Lower leg skin (tissue), 4 donors: Measurements from ENCODE around the gene PVR. TPM values are rescaled to one million over a fixed set of nuclear protein-coding genes. Genes with fewer than 3 reads are reported as not detected.

ENCODE experiments used
- DNase-seq, 2 donors: peaks; one replicate each; pipeline ENCODE4 v3.0.0-alpha.2; 2019; ENCODE audit warnings: low spot score in 2 of 2
- H3K4me3 ChIP-seq: fragments of 200-600 bp; sonication (generic); 2 replicates; pipeline ENCODE4 v1.5.1; 2017; ENCODE audit warnings: mild to moderate bottlenecking, low read depth; ENCODE audit not compliant: poor library complexity, severe bottlenecking
- POLR2A ChIP-seq, 2 donors: fragments of 450-650 bp; IDR thresholded peaks; one replicate each; pipeline ENCODE4 v1.6.1; 2016 to 2017; ENCODE audit warnings: antibody characterized with exemption in 2 of 2, mild to moderate bottlenecking in 1 of 2, moderate library complexity in 1 of 2
- WGBS, 2 donors: methylation state at CpG; one replicate each; pipeline ENCODE4 v1.1.5; 2018; 5-methylcytosine and 5-hydroxymethylcytosine counted together
- intact Hi-C: fragments of 100-400 bp; cut with DNase I; formaldehyde crosslinking; loops from one replicate; pipeline ENCODE4 v1.15.0; 2023; ENCODE audit warnings: low total_unique reads
- total RNA-seq, 4 donors: library from RNA; depleted of rRNA; stranded (reverse); fragments of >200 nt; gene quantifications; one replicate each; pipeline ENCODE4 v1.1.0, GENCODE V29; 2016
- TF ChIP-seq, protein P1 (sequence below), 3 donors: fragments of 450-650 bp; IDR thresholded peaks; one replicate each; pipeline ENCODE4 v1.5.1; 2016; ENCODE audit warnings: antibody characterized with exemption in 3 of 3, mild to moderate bottlenecking in 3 of 3, moderate library complexity in 2 of 3

Gene PVR
- total RNA-seq, 4 donors from 2014 or later = 9.9 to 14.3 (median 12.1) TPM

DNA sequence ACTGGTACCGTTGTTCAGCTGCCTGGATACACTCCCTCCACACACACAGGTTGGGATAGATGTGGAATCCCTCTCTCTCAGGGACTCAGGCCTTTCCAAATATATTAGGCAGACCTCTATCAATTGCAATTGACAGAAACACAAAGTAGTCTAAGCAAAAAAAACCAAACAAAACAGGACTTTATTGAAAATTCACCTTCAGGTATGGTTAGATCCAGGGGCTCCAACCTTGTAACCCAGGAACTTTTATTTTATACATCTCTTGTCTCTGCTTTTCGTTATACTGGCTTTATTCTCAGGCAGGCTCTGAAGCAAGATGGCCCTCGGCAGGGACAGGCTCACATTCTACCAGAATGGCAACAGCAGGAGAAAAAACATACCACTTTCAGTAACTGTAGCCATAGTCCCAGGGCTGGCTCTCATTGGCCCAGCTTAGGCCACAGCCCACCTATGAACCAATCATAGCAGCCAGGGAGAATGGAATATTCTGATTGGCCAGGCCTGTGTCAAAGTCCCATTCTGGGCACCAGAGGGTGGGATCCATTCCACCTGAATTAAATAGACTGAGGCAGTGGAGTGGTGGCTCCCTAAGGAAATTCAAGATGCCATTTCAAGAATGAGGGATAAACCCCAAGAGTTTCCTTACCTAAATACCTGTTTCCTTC, 14.5 kb downstream of the PVR start:
- no peak for TF ChIP-seq POLR2A (IDR thresholded peaks at IDR 0.05)
- TF ChIP-seq, protein P1, sequence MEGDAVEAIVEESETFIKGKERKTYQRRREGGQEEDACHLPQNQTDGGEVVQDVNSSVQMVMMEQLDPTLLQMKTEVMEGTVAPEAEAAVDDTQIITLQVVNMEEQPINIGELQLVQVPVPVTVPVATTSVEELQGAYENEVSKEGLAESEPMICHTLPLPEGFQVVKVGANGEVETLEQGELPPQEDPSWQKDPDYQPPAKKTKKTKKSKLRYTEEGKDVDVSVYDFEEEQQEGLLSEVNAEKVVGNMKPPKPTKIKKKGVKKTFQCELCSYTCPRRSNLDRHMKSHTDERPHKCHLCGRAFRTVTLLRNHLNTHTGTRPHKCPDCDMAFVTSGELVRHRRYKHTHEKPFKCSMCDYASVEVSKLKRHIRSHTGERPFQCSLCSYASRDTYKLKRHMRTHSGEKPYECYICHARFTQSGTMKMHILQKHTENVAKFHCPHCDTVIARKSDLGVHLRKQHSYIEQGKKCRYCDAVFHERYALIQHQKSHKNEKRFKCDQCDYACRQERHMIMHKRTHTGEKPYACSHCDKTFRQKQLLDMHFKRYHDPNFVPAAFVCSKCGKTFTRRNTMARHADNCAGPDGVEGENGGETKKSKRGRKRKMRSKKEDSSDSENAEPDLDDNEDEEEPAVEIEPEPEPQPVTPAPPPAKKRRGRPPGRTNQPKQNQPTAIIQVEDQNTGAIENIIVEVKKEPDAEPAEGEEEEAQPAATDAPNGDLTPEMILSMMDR (IDR thresholded peaks at IDR 0.05) = no peak
- no peak overlapping the region for H3K4me3 ChIP-seq
- no peak for DNase-seq
- intact Hi-C loops = no loop called here
- 94 to 95% methylated on average over 3 of the region's 3 CpGs for WGBS, 2 donors

DNA sequence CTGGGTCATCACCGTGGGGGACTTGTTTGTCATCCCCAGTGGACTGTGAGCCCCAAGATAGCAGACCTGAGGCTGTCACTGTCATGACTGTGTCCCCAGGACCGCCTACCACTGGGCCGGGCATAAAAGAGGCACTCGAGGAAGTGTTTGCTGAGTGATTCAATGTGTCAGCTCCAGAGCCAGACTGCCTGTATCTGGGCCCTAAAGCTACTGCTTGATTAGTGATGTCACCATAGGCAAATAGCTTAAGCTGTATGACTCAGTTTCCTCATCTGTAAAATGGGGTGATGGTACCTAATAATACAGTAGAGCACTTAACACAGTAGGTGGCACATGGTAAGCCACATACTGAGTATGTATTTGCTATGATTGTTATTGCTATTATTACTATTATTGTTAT, 16.4 kb downstream of the PVR start:
- no peak for TF ChIP-seq POLR2A (IDR thresholded peaks at IDR 0.05)
- TF ChIP-seq, protein P1 (IDR thresholded peaks at IDR 0.05) = no peak
- 91 to 97% methylated on average over 3 to 4 of the region's 4 CpGs for WGBS, 2 donors
- DNase-seq = no peak
- no peak overlapping the region for H3K4me3 ChIP-seq
- intact Hi-C loops = no loop called here

- TF ChIP-seq, protein P1 (IDR thresholded peaks at IDR 0.05) = no peak
- no peak for TF ChIP-seq POLR2A (IDR thresholded peaks at IDR 0.05)
- intact Hi-C loops = no loop called here
- DNase-seq = no peak
- H3K4me3 ChIP-seq = no peak overlapping the region
- WGBS, 2 donors = 89 to 91% methylated on average over 11 of the region's 11 CpGs
These were observed 17.5 kb downstream of the PVR start for GRCh38 chr19:44661205-44661604.

- H3K4me3 ChIP-seq = no peak overlapping the region
- TF ChIP-seq, protein P1 (IDR thresholded peaks at IDR 0.05) = no peak
- TF ChIP-seq POLR2A (IDR thresholded peaks at IDR 0.05) = no peak
- 60 to 63% methylated on average over 7 of the region's 7 CpGs for WGBS, 2 donors
- intact Hi-C loops = no loop called here
- no peak for DNase-seq
These were observed 18.2 kb downstream of the PVR start for GRCh38 chr19:44661904-44662303.

GRCh38 chr19:44662691-44663385, 19.1 kb downstream of the PVR start:
- TF ChIP-seq POLR2A (IDR thresholded peaks at IDR 0.05) = no peak
- TF ChIP-seq, protein P1 (IDR thresholded peaks at IDR 0.05) = no peak
- intact Hi-C loops = no loop called here
- WGBS, 2 donors = 43 to 52% methylated on average over 7 of the region's 7 CpGs
- H3K4me3 ChIP-seq = no peak overlapping the region
- DNase-seq = no peak
